ENCODE measurements around the gene PNP.

DNA sequence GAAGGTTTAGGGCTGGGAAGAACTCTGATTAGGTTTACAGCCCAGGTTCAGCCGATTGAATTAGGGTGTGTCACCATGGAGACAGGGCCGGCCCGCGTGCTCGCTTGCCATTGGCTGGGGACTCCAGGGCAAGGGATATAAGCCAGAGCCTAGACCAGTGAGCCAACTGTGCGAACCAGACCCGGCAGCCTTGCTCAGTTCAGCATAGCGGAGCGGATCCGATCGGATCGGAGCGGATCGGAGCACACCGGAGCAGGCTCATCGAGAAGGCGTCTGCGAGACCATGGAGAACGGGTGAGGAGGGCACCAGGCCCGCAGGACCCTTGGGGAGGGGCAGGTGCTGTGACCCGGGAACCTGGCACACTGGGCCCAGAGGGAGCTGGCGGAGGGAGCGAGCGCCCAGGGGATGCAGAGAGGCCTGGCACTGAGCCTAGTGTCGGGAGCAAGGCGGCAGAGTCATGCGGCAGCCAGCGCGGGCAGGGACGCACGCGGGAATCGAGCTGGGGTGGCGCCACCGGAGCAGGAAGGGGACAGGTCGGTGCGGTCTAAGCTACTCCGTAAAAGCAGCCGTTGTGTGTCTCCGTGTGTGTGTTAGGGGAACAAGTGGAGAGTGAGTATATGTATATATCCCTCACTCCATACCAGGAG is at the start of gene PNP:
- TF ChIP-seq CTCF (IDR thresholded peaks at IDR 0.05) = no peak
- TF ChIP-seq EZH2 (IDR thresholded peaks at IDR 0.05; ENCODE audit: borderline replicate concordance, insufficient read depth, low read depth, low read length, poor library complexity, severe bottlenecking) = no peak

Measured in B cell (primary cell).